ENCODE measurements around the gene TIPARP. TPM values are rescaled to one million over a fixed set of nuclear protein-coding genes. Genes with fewer than 3 reads are reported as not detected.
A peak's percentile ranks its signal among the peaks of the same experiment; 100 is the strongest.

TIPARP gene
- total RNA-seq, 1 experiment from 2014 or later = 15.8 TPM

GRCh38 chr3:156675830-156676767 lies 1.7 kb downstream of the TIPARP start:
- H3K9me3 Mint-ChIP-seq (ENCODE audit: unreplicated experiment) = no peaks in the 10 kb centered on the region
- no peaks in the 10 kb centered on the region for H3K9me3 ChIP-seq
- H3K27ac Mint-ChIP-seq (ENCODE audit: unreplicated experiment) = peak overlapping the region; percentile 68
- no peak for DNase-seq
- peaks cover 7% of the 10 kb centered on the region for H3K4me1 Mint-ChIP-seq (ENCODE audit: low read depth, unreplicated experiment)
- ChIA-PET POLR2A (interaction anchor here (0.6 to 3.2 kb wide), 3 partner anchors 141 to 798 kb away, joined by 4 to 26 read pairs (median 6); no protein-coding TSS in a partner anchor), CTCF (interaction anchor here (0.9 to 1.2 kb wide), 2 partner anchors 48 to 406 kb away, joined by 3 to 4 read pairs; no protein-coding TSS in a partner anchor)
- no peaks in the 10 kb centered on the region for H3K27me3 ChIP-seq (replicated peaks; ENCODE audit: control insufficient read depth, insufficient read depth, low read length)
- TF ChIP-seq CTCF (IDR thresholded peaks at IDR 0.05; ENCODE audit: insufficient read depth in 1 of 2, low read depth in 1 of 2, low read length in 1 of 2, severe bottlenecking in 1 of 2, unreplicated experiment in 1 of 2) = no peak
- H3K4me1 ChIP-seq = peaks cover 17% of the 10 kb centered on the region
- BruUV-seq (replicated peaks) = TSS peak; percentile 11
- peak overlapping the region; percentile 84 for H3K4me3 ChIP-seq (ENCODE audit: low read depth, low read length)
- intact Hi-C loops (cut with micrococcal nuclease; ENCODE audit: unreplicated experiment) = loop anchor here (2.0 kb wide), 2 partner anchors 43 to 413 kb away; no protein-coding TSS in a partner anchor
- H3K36me3 ChIP-seq (ENCODE audit: control insufficient read depth, insufficient read depth, low read length) = no peaks in the 10 kb centered on the region
- H3K27me3 Mint-ChIP-seq (ENCODE audit: insufficient read depth, unreplicated experiment) = no peaks in the 10 kb centered on the region
- peaks cover 44% of the 10 kb centered on the region for H3K36me3 Mint-ChIP-seq (ENCODE audit: insufficient read depth, unreplicated experiment)
- peak overlapping the region; percentile 97 for H3K4me3 Mint-ChIP-seq (ENCODE audit: unreplicated experiment)

GRCh38 chr3:156676768-156677479 lies 2.5 kb downstream of the TIPARP start:
- H3K4me1 ChIP-seq = peaks cover 20% of the 10 kb centered on the region
- H3K4me3 ChIP-seq (ENCODE audit: low read depth, low read length) = no peak overlapping the region; the same call in 1 of the 2 replicates
- intact Hi-C loops (cut with micrococcal nuclease; ENCODE audit: unreplicated experiment) = no loop called here
- no peaks in the 10 kb centered on the region for H3K9me3 ChIP-seq
- Mint-ChIP-seq H3K36me3 (ENCODE audit: insufficient read depth, unreplicated experiment) (peaks cover 48% of the 10 kb centered on the region), H3K27ac (ENCODE audit: unreplicated experiment) (no peak overlapping the region), H3K4me1 (ENCODE audit: low read depth, unreplicated experiment) (peaks cover 9% of the 10 kb centered on the region), H3K9me3 (ENCODE audit: unreplicated experiment) (no peaks in the 10 kb centered on the region), H3K27me3 (ENCODE audit: insufficient read depth, unreplicated experiment) (no peaks in the 10 kb centered on the region), H3K4me3 (ENCODE audit: unreplicated experiment) (peak overlapping the region; percentile 97)
- no peaks in the 10 kb centered on the region for H3K36me3 ChIP-seq (ENCODE audit: control insufficient read depth, insufficient read depth, low read length)
- DNase-seq = no peak
- ChIA-PET POLR2A (no interaction called here), CTCF (no interaction called here)
- no TSS peak for BruUV-seq (replicated peaks)
- no peak for TF ChIP-seq CTCF (IDR thresholded peaks at IDR 0.05; ENCODE audit: insufficient read depth in 1 of 2, low read depth in 1 of 2, low read length in 1 of 2, severe bottlenecking in 1 of 2, unreplicated experiment in 1 of 2)
- no peaks in the 10 kb centered on the region for H3K27me3 ChIP-seq (replicated peaks; ENCODE audit: control insufficient read depth, insufficient read depth, low read length)

GRCh38 chr3:156677536-156677935 lies 3.1 kb downstream of the TIPARP start:
- no TSS peak for BruUV-seq (replicated peaks)
- TF ChIP-seq CTCF (IDR thresholded peaks at IDR 0.05; ENCODE audit: insufficient read depth in 1 of 2, low read depth in 1 of 2, low read length in 1 of 2, severe bottlenecking in 1 of 2, unreplicated experiment in 1 of 2) = no peak
- Mint-ChIP-seq H3K27ac (ENCODE audit: unreplicated experiment) (no peak overlapping the region), H3K36me3 (ENCODE audit: insufficient read depth, unreplicated experiment) (peaks cover 51% of the 10 kb centered on the region), H3K9me3 (ENCODE audit: unreplicated experiment) (no peaks in the 10 kb centered on the region), H3K4me3 (ENCODE audit: unreplicated experiment) (no peak overlapping the region), H3K27me3 (ENCODE audit: insufficient read depth, unreplicated experiment) (no peaks in the 10 kb centered on the region), H3K4me1 (ENCODE audit: low read depth, unreplicated experiment) (peaks cover 14% of the 10 kb centered on the region)
- ChIA-PET POLR2A (no interaction called here), CTCF (no interaction called here)
- Histone ChIP-seq H3K4me1 (peaks cover 20% of the 10 kb centered on the region), H3K27me3 (replicated peaks; ENCODE audit: control insufficient read depth, insufficient read depth, low read length) (no peaks in the 10 kb centered on the region), H3K9me3 (no peaks in the 10 kb centered on the region), H3K36me3 (ENCODE audit: control insufficient read depth, insufficient read depth, low read length) (no peaks in the 10 kb centered on the region), H3K4me3 (ENCODE audit: low read depth, low read length) (no peak overlapping the region)
- no peak for DNase-seq
- intact Hi-C loops (cut with micrococcal nuclease; ENCODE audit: unreplicated experiment) = no loop called here
